ENCODE results near the gene MOCS1. TPM values are rescaled to one million over a fixed set of nuclear protein-coding genes. Genes with fewer than 3 reads are reported as not detected.

MOCS1 gene
- total RNA-seq, 1 donor: 8.4 TPM

- no peak for TF ChIP-seq CTCF (IDR thresholded peaks at IDR 0.05; ENCODE audit: insufficient read depth, low read length)
- no peak for DNase-seq (ENCODE audit: low read depth)
- H3K4me3 ChIP-seq (ENCODE audit: low read depth, low read length): no peak overlapping the region
Measured at GRCh38 chr6:39941138-39941537, 6.9 kb upstream of the MOCS1 start.

- H3K4me3 ChIP-seq (ENCODE audit: low read depth, low read length): no peak overlapping the region
- no peak for DNase-seq (ENCODE audit: low read depth)
- TF ChIP-seq CTCF (IDR thresholded peaks at IDR 0.05; ENCODE audit: insufficient read depth, low read length): no peak
Measured at GRCh38 chr6:39938773-39939654, 4.8 kb upstream of the MOCS1 start.

- TF ChIP-seq CTCF (IDR thresholded peaks at IDR 0.05; ENCODE audit: insufficient read depth, low read length): no peak
- no peak for DNase-seq (ENCODE audit: low read depth)
- H3K4me3 ChIP-seq (ENCODE audit: low read depth, low read length): no peak overlapping the region
Measured at GRCh38 chr6:39937686-39938333, 3.5 kb upstream of the MOCS1 start.

DNA sequence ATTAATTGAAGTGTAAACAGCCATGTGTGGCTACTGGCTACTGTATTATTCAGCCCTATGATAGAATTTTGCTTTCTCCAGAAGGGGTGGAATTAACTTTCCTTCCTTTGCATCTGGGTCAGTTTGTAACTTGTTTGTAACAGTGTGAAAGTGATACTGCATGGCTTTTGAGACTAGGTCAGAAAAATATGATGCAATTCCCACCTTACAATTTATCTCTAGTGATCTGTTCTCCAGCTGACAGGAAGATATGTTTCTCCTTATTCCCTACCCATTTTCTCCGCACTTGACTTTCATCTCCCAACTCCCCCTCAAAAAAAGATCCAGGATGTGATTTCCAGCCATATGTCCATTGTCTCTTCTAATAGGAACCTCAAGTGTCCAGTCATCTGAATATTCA lies 2.6 kb upstream of the MOCS1 start:
- H3K4me3 ChIP-seq (ENCODE audit: low read depth, low read length): no peak overlapping the region
- TF ChIP-seq CTCF (IDR thresholded peaks at IDR 0.05; ENCODE audit: insufficient read depth, low read length): no peak
- DNase-seq (ENCODE audit: low read depth): no peak

GRCh38 chr6:39935241-39935640 lies 979 bp upstream of the MOCS1 start:
- H3K4me3 ChIP-seq (ENCODE audit: low read depth, low read length): no peak overlapping the region
- TF ChIP-seq CTCF (IDR thresholded peaks at IDR 0.05; ENCODE audit: insufficient read depth, low read length): no peak
- DNase-seq (ENCODE audit: low read depth): no peak

DNA sequence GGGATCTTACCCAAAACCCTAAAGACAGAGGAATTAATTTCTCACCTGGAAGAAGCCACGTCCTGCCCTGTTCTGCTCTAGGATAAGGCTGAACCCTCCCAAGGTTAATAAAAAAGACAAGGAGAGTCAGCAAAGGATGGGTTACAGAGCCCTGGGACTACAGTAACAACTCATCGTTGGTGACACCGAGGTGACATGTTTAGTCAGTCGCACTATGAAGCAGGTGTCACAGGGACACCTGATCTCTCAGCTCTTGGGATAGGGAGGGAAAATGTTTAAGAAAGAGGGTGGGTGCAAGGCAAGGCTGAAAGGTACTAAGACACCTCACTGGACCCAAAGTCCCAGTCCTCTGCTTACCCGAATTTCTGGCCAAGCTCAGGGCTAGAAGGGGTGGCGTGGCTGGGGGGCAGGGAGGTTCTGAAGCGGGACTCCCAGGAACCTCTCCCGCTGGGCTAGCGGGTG lies 562 bp downstream of the MOCS1 start:
- TF ChIP-seq CTCF (IDR thresholded peaks at IDR 0.05; ENCODE audit: insufficient read depth, low read length): no peak
- DNase-seq (ENCODE audit: low read depth): no peak
- peak overlapping the region; percentile 80 for H3K4me3 ChIP-seq (ENCODE audit: low read depth, low read length)

Measured in fibroblast of the aortic adventitia (primary cell).